CD4-positive, alpha-beta memory T cell (primary cell): ENCODE measurements around the gene FOXP1. TPM values are rescaled to one million over a fixed set of nuclear protein-coding genes. Genes with fewer than 3 reads are reported as not detected.

Experiments
- CTCF ChIA-PET: fragments of 350-600 bp; sonication (Branson Sonifier 250); formaldehyde crosslinking; loops from one replicate; lab custom pipeline; 2021; ENCODE audit warnings: inconsistent platforms; ENCODE audit not compliant: partially characterized antibody; lab: Charles Lee
- POLR2A ChIA-PET: fragments of 350-600 bp; sonication (Branson Sonifier 250); formaldehyde crosslinking; loops from one replicate; lab custom pipeline; 2021; ENCODE audit not compliant: partially characterized antibody; lab: Charles Lee
- DNase-seq, 5 donors: peaks; one replicate each; pipeline versions ENCODE4 v3.0.0 to v3.0.0-alpha.2; 2020 to 2022; ENCODE audit warnings: mixed read lengths in 1 of 5
- H3K27ac ChIP-seq: one replicate; pipeline ENCODE4 v1.7.0; 2013; ENCODE audit warnings: low read depth, low read length
- H3K27me3 ChIP-seq: 2 replicates; pipeline ENCODE4 v1.7.0; 2013; ENCODE audit warnings: mild to moderate bottlenecking, low read length, moderate library complexity; ENCODE audit not compliant: insufficient read depth
- H3K36me3 ChIP-seq: 2 replicates; pipeline ENCODE4 v1.7.0; 2013; ENCODE audit warnings: mild to moderate bottlenecking, low read length, moderate library complexity; ENCODE audit not compliant: insufficient read depth
- H3K4me1 ChIP-seq: 2 replicates; pipeline ENCODE4 v1.7.0; 2013; ENCODE audit warnings: mild to moderate bottlenecking, low read length, moderate library complexity; ENCODE audit not compliant: insufficient read depth
- H3K4me3 ChIP-seq, 2 donors: one replicate each; pipeline ENCODE4 v1.7.0; 2013; ENCODE audit warnings: low read length in 2 of 2, mild to moderate bottlenecking in 1 of 2
- H3K9me3 ChIP-seq, 2 donors: one replicate each; pipeline ENCODE4 v1.7.0; 2013; ENCODE audit warnings: low read length in 2 of 2, control low read depth in 1 of 2; ENCODE audit not compliant: control insufficient read depth in 1 of 2
- H3K27ac Mint-ChIP-seq, 7 donors: one replicate each; pipeline ENCODE4 v1.8.0; 2020 to 2021; ENCODE audit warnings: mixed read lengths in 7 of 7, mild to moderate bottlenecking in 6 of 7, inconsistent platforms in 3 of 7, moderate library complexity in 3 of 7
- H3K27me3 Mint-ChIP-seq, 2 donors: one replicate each; pipeline ENCODE4 v1.8.0; 2020 to 2021; ENCODE audit warnings: mixed read lengths in 2 of 2
- H3K36me3 Mint-ChIP-seq, 2 donors: one replicate each; pipeline ENCODE4 v1.8.0; 2020 to 2021; ENCODE audit warnings: mixed read lengths in 2 of 2, inconsistent platforms in 1 of 2, mild to moderate bottlenecking in 1 of 2
- H3K4me1 Mint-ChIP-seq, 4 donors: one replicate each; pipeline ENCODE4 v1.8.0; 2020 to 2021; ENCODE audit warnings: mixed read lengths in 4 of 4, mild to moderate bottlenecking in 1 of 4
- H3K4me3 Mint-ChIP-seq, 8 donors: one replicate each; pipeline ENCODE4 v1.8.0; 2020 to 2021; ENCODE audit warnings: mixed read lengths in 8 of 8, mild to moderate bottlenecking in 7 of 8, moderate library complexity in 6 of 8, inconsistent platforms in 3 of 8
- H3K9me3 Mint-ChIP-seq, 8 donors: one replicate each; pipeline ENCODE4 v1.8.0; 2020 to 2021; ENCODE audit warnings: mixed read lengths in 8 of 8, mild to moderate bottlenecking in 5 of 8, inconsistent platforms in 3 of 8, moderate library complexity in 1 of 8
- intact Hi-C: fragments of 100-400 bp; cut with micrococcal nuclease; formaldehyde crosslinking; loops from one replicate; pipeline ENCODE4 v1.15.1; 2023
- polyA plus RNA-seq, 2 donors: library from polyadenylated mRNA; unstranded; fragments of 300-500 nt; fragmentation: Illumina TruSeq; gene quantifications; one replicate each; pipeline ENCODE4 v1.2.3, GENCODE V29; 2021
- total RNA-seq, 2 experiments: library from RNA; stranded (reverse); gene quantifications; one replicate each; pipeline ENCODE4 v1.2.3, GENCODE V29; 2021

FOXP1 gene
- total and polyA plus RNA-seq, 4 experiments from 2014 or later, result 189 to 348 (median 279) TPM

- peaks cover 56 to 82% (median 69%) of the 10 kb centered on the region in 4 donors for H3K4me1 Mint-ChIP-seq
- no peak overlapping the region for H3K4me3 ChIP-seq
- H3K9me3 Mint-ChIP-seq, result no peaks in the 10 kb centered on the region
- ChIA-PET POLR2A (interaction anchor here (0.7 to 2.3 kb wide), 3 partner anchors 20 to 92 kb away, joined by 3 to 6 read pairs (median 6); no protein-coding TSS in a partner anchor), CTCF (interaction anchor here (0.5 to 3.8 kb wide), 22 partner anchors 8 to 381 kb away, joined by 3 to 14 read pairs (median 4); no protein-coding TSS in a partner anchor)
- no peaks in the 10 kb centered on the region for H3K36me3 ChIP-seq
- peak overlapping the region in 6 of 7 donors; percentile 73 to 92 (median 80) for H3K27ac Mint-ChIP-seq
- H3K4me3 Mint-ChIP-seq, result peak overlapping the region in 5 of 8 donors; percentile 20 to 84 (median 76)
- intact Hi-C loops, result loop anchor here (5.0 kb wide), 1 partner anchor 45 kb away; no protein-coding TSS in a partner anchor
- H3K27ac ChIP-seq, result peak overlapping the region; percentile 15
- H3K9me3 ChIP-seq, result no peaks in the 10 kb centered on the region
- DNase-seq, result no peak
- peaks cover 12 to 14% of the 10 kb centered on the region in 2 donors for H3K36me3 Mint-ChIP-seq
- no peaks in the 10 kb centered on the region for H3K27me3 Mint-ChIP-seq
- H3K27me3 ChIP-seq, result no peaks in the 10 kb centered on the region
- peaks cover 66% of the 10 kb centered on the region for H3K4me1 ChIP-seq
Measured at GRCh38 chr3:71397046-71397445, 186.5 kb downstream of the FOXP1 start.

GRCh38 chr3:71395927-71396695 lies 187.4 kb downstream of the FOXP1 start:
- Mint-ChIP-seq H3K27ac (peak overlapping the region in 4 of 7 donors; percentile 50 to 80 (median 60)), H3K4me1 (peaks cover 55 to 83% (median 71%) of the 10 kb centered on the region in 4 donors), H3K4me3 (peak overlapping the region in 1 of 8 donors; percentile 30), H3K27me3 (no peaks in the 10 kb centered on the region), H3K9me3 (no peaks in the 10 kb centered on the region), H3K36me3 (peaks cover 12 to 15% of the 10 kb centered on the region in 2 donors)
- H3K9me3 ChIP-seq, result no peaks in the 10 kb centered on the region
- H3K4me1 ChIP-seq, result peaks cover 76% of the 10 kb centered on the region
- no peaks in the 10 kb centered on the region for H3K36me3 ChIP-seq
- H3K27ac ChIP-seq, result no peak overlapping the region
- POLR2A ChIA-PET, result interaction anchor here (0.7 kb wide), 1 partner anchor 48 kb away, joined by 3 read pairs; no protein-coding TSS in a partner anchor
- H3K4me3 ChIP-seq, result no peak overlapping the region
- intact Hi-C loops, result loop anchor here (5.0 kb wide), 1 partner anchor 46 kb away; no protein-coding TSS in a partner anchor
- no peaks in the 10 kb centered on the region for H3K27me3 ChIP-seq
- no peak for DNase-seq
- CTCF ChIA-PET, result interaction anchor here (3.1 to 3.8 kb wide), 2 partner anchors 14 to 27 kb away, joined by 10 to 14 read pairs; no protein-coding TSS in a partner anchor

- peaks cover 82% of the 10 kb centered on the region for H3K4me1 ChIP-seq
- intact Hi-C loops, result loop anchor here (5.0 kb wide), 1 partner anchor 47 kb away; no protein-coding TSS in a partner anchor
- H3K27me3 ChIP-seq, result no peaks in the 10 kb centered on the region
- H3K9me3 Mint-ChIP-seq, result no peaks in the 10 kb centered on the region
- peak overlapping the region in 5 of 7 donors; percentile 4 to 85 (median 65) for H3K27ac Mint-ChIP-seq
- no peak overlapping the region for H3K4me3 Mint-ChIP-seq
- H3K4me3 ChIP-seq, result no peak overlapping the region
- no peaks in the 10 kb centered on the region for H3K27me3 Mint-ChIP-seq
- peaks cover 7 to 17% of the 10 kb centered on the region in 2 donors for H3K36me3 Mint-ChIP-seq
- ChIA-PET CTCF (interaction anchor here (0.6 to 3.8 kb wide), 2 partner anchors 15 to 24 kb away, joined by 3 to 14 read pairs; no protein-coding TSS in a partner anchor), POLR2A (interaction anchor here (0.7 to 2.0 kb wide), 3 partner anchors 8 to 49 kb away, joined by 3 to 5 read pairs (median 5); no protein-coding TSS in a partner anchor)
- no peaks in the 10 kb centered on the region for H3K9me3 ChIP-seq
- H3K4me1 Mint-ChIP-seq, result peaks cover 58 to 83% (median 72%) of the 10 kb centered on the region in 4 donors
- DNase-seq, result no peak
- no peak overlapping the region for H3K27ac ChIP-seq
- H3K36me3 ChIP-seq, result no peaks in the 10 kb centered on the region
Measured at GRCh38 chr3:71395470-71395869, 188.1 kb downstream of the FOXP1 start.

- Mint-ChIP-seq H3K27me3 (no peaks in the 10 kb centered on the region), H3K36me3 (peaks cover 7 to 17% of the 10 kb centered on the region in 2 donors), H3K27ac (peak overlapping the region in 5 of 7 donors; percentile 5 to 95 (median 50)), H3K4me3 (peak overlapping the region in 1 of 8 donors; percentile 18), H3K4me1 (peaks cover 56 to 80% (median 68%) of the 10 kb centered on the region in 4 donors), H3K9me3 (no peaks in the 10 kb centered on the region)
- no peak overlapping the region for H3K27ac ChIP-seq
- H3K36me3 ChIP-seq, result no peaks in the 10 kb centered on the region
- H3K27me3 ChIP-seq, result no peaks in the 10 kb centered on the region
- H3K4me3 ChIP-seq, result no peak overlapping the region
- H3K9me3 ChIP-seq, result no peaks in the 10 kb centered on the region
- intact Hi-C loops, result loop anchor here (5.0 kb wide), 1 partner anchor 119 kb away; no protein-coding TSS in a partner anchor
- H3K4me1 ChIP-seq, result peaks cover 78% of the 10 kb centered on the region
- ChIA-PET CTCF (no interaction called here), POLR2A (interaction anchor here (2.0 kb wide), 1 partner anchor 50 kb away, joined by 5 read pairs; no protein-coding TSS in a partner anchor)
- no peak for DNase-seq
Measured at GRCh38 chr3:71393745-71394144, 189.8 kb downstream of the FOXP1 start.

- Histone ChIP-seq H3K27ac (no peak overlapping the region), H3K27me3 (no peaks in the 10 kb centered on the region), H3K4me1 (peaks cover 76% of the 10 kb centered on the region), H3K9me3 (no peaks in the 10 kb centered on the region), H3K4me3 (no peak overlapping the region), H3K36me3 (no peaks in the 10 kb centered on the region)
- CTCF ChIA-PET, result no interaction called here
- no peaks in the 10 kb centered on the region for H3K27me3 Mint-ChIP-seq
- no peak for DNase-seq
- peaks cover 7 to 17% of the 10 kb centered on the region in 2 donors for H3K36me3 Mint-ChIP-seq
- no peak overlapping the region for H3K4me3 Mint-ChIP-seq
- H3K9me3 Mint-ChIP-seq, result no peaks in the 10 kb centered on the region
- intact Hi-C loops, result loop anchor here (5.0 kb wide), 1 partner anchor 119 kb away; no protein-coding TSS in a partner anchor
- H3K27ac Mint-ChIP-seq, result peak overlapping the region in 3 of 7 donors; percentile 36 to 95 (median 53)
- POLR2A ChIA-PET, result interaction anchor here (2.0 kb wide), 1 partner anchor 51 kb away, joined by 5 read pairs; no protein-coding TSS in a partner anchor
- peaks cover 52 to 80% (median 66%) of the 10 kb centered on the region in 4 donors for H3K4me1 Mint-ChIP-seq
Measured at GRCh38 chr3:71393093-71393492, 190.4 kb downstream of the FOXP1 start.

- Mint-ChIP-seq H3K4me1 (peaks cover 46 to 73% (median 59%) of the 10 kb centered on the region in 4 donors), H3K36me3 (peaks cover 7 to 17% of the 10 kb centered on the region in 2 donors), H3K27ac (peak overlapping the region; percentile 72 to 95 (median 80)), H3K9me3 (no peaks in the 10 kb centered on the region), H3K27me3 (no peaks in the 10 kb centered on the region), H3K4me3 (peak overlapping the region in 5 of 8 donors; percentile 16 to 87 (median 75))
- Histone ChIP-seq H3K4me3 (no peak overlapping the region), H3K4me1 (peaks cover 72% of the 10 kb centered on the region), H3K36me3 (no peaks in the 10 kb centered on the region), H3K27ac (peak overlapping the region; percentile 15), H3K27me3 (no peaks in the 10 kb centered on the region), H3K9me3 (no peaks in the 10 kb centered on the region)
- intact Hi-C loops, result loop anchor here (5.0 kb wide), 1 partner anchor 120 kb away; no protein-coding TSS in a partner anchor
- ChIA-PET POLR2A (interaction anchor here (1.3 to 1.5 kb wide), 2 partner anchors 99 to 262 kb away, joined by 3 to 4 read pairs; no protein-coding TSS in a partner anchor), CTCF (no interaction called here)
- peak in 2 of 5 donors; percentile 29 to 43 for DNase-seq
Measured at GRCh38 chr3:71392251-71392650, 191.3 kb downstream of the FOXP1 start.
